ENCODE data around the gene SHISA8. TPM values are rescaled to one million over a fixed set of nuclear protein-coding genes. Genes with fewer than 3 reads are reported as not detected.

SHISA8 gene
- total and polyA plus RNA-seq, 10 of the 15 experiments (the other 5 are each of a cell fraction or from before 2014, with no cell fraction given) = 0.06 to 10.1 (median 0.25) TPM

DNA sequence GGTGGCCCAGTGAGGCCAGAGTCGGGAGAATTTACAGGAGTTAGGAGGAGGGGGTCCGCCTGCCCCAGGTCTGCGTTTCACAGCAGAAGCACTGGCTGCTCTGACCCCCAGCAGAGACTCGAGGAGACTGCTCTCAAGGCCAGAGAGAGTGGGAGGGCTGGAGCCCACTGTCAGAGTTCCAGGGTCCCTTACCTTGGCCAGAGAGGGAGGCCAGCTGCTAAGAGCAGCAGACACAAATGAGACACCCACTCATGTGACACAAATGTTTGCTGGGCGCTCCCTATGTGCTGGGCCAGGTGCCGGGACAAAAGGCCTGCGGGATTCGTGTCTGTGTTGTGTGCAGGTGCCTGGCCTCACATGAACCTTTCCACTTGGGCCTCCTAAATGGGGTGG lies 14.5 kb upstream of the SHISA8 start:
- H3K9ac ChIP-seq (ENCODE audit: control insufficient read depth, insufficient read depth, low read length) = peak overlapping the region; percentile 48; the same call in 1 of the 2 replicates
- RAD21 ChIA-PET (ENCODE audit: unreplicated experiment) = interaction anchor here (0.8 to 11.6 kb wide), 4 partner anchors 8 to 20 kb away, joined by 4 to 408 read pairs (median 36); partner anchors contain the start of genes CENPM and SMIM45
- H3K4me1 ChIP-seq (ENCODE audit: control insufficient read depth, insufficient read depth, low read length) = peaks cover 60% of the 10 kb centered on the region
- peaks cover 18% of the 10 kb centered on the region for H3K79me2 ChIP-seq (ENCODE audit: control insufficient read depth, insufficient read depth, low read length)
- H3K27ac ChIP-seq (ENCODE audit: control insufficient read depth, insufficient read depth) = peak overlapping the region; percentile 83
- H3K27me3 ChIP-seq (replicated peaks in 1 of 2; ENCODE audit: control insufficient read depth in 2 of 2, insufficient read depth in 2 of 2, low read length in 1 of 2) = no peaks in the 10 kb centered on the region
- DNase-seq (ENCODE audit: low read depth, low spot score) (no peak), FAIRE-seq (no peak), ATAC-seq (no peak)
- intact Hi-C loops (cut with micrococcal nuclease; ENCODE audit: unreplicated experiment) (no loop called here), in situ Hi-C loops (cut with MboI) (no loop called here)
- H3K36me3 ChIP-seq (ENCODE audit: control insufficient read depth in 2 of 2, insufficient read depth in 2 of 2, low read length in 1 of 2) = no peaks in the 10 kb centered on the region; a peak in 2 of 4 replicates
- POLR2A ChIA-PET = interaction anchor here (0.7 to 15.3 kb wide), 7 partner anchors 6 to 71 kb away, joined by 3 to 599 read pairs (median 6); partner anchors contain the start of genes SHISA8 and TNFRSF13C
- BruUV-seq (replicated peaks) = no TSS peak
- no peak overlapping the region for H3K4me3 ChIP-seq
- SMC1A ChIA-PET (ENCODE audit: uncharacterized antibody, unreplicated experiment) = interaction anchor here (1.1 to 15.4 kb wide), 2 partner anchors 10 to 231 kb away, joined by 3 to 321 read pairs; no protein-coding TSS in a partner anchor
- H3K9me3 ChIP-seq (replicated peaks; ENCODE audit: control insufficient read depth, insufficient read depth, low read length) = no peaks in the 10 kb centered on the region
- H2AFZ ChIP-seq (ENCODE audit: control insufficient read depth, low read depth, low read length) = peak overlapping the region; percentile 57; the same call in 1 of the 2 replicates
- no peaks in the 10 kb centered on the region for H4K20me1 ChIP-seq (ENCODE audit: control insufficient read depth, insufficient read depth)
- TF ChIP-seq ZNF207 (IDR thresholded peaks at IDR 0.05; ENCODE audit: borderline replicate concordance) (no peak), KAT2A (conservative IDR thresholded peaks at IDR 0.05; ENCODE audit: control insufficient read depth, low read depth, low read length) (no peak), BCL11A (IDR thresholded peaks at IDR 0.05; ENCODE audit: low read depth, low read length) (no peak), BHLHE40 (IDR thresholded peaks at IDR 0.05; ENCODE audit: borderline replicate concordance in 1 of 2, low read depth in 2 of 2, low read length in 1 of 2) (peak in 1 of 2 experiments; percentile 16; a peak in 1 of 4 replicates), EGR1 (IDR thresholded peaks at IDR 0.05; ENCODE audit: borderline replicate concordance in 1 of 2, low read depth in 2 of 2, low read length in 2 of 2) (0 out of 3 replicates have a peak, but pooled peaks of 1 of the 2 experiments have one; percentile 6), GATAD2B (conservative IDR thresholded peaks at IDR 0.05; ENCODE audit: low read depth) (0 out of 2 replicates have a peak, but pooled peaks have one; percentile 9), NFXL1 (IDR thresholded peaks at IDR 0.05; ENCODE audit: borderline replicate concordance) (no peak), SMARCA5 (IDR thresholded peaks at IDR 0.05) (0 out of 2 replicates have a peak, but pooled peaks have one; percentile 51), IKZF1 (conservative IDR thresholded peaks at IDR 0.05) (0 out of 2 replicates have a peak, but pooled peaks have one; percentile 15)
- TF ChIP-seq, protein P1, sequence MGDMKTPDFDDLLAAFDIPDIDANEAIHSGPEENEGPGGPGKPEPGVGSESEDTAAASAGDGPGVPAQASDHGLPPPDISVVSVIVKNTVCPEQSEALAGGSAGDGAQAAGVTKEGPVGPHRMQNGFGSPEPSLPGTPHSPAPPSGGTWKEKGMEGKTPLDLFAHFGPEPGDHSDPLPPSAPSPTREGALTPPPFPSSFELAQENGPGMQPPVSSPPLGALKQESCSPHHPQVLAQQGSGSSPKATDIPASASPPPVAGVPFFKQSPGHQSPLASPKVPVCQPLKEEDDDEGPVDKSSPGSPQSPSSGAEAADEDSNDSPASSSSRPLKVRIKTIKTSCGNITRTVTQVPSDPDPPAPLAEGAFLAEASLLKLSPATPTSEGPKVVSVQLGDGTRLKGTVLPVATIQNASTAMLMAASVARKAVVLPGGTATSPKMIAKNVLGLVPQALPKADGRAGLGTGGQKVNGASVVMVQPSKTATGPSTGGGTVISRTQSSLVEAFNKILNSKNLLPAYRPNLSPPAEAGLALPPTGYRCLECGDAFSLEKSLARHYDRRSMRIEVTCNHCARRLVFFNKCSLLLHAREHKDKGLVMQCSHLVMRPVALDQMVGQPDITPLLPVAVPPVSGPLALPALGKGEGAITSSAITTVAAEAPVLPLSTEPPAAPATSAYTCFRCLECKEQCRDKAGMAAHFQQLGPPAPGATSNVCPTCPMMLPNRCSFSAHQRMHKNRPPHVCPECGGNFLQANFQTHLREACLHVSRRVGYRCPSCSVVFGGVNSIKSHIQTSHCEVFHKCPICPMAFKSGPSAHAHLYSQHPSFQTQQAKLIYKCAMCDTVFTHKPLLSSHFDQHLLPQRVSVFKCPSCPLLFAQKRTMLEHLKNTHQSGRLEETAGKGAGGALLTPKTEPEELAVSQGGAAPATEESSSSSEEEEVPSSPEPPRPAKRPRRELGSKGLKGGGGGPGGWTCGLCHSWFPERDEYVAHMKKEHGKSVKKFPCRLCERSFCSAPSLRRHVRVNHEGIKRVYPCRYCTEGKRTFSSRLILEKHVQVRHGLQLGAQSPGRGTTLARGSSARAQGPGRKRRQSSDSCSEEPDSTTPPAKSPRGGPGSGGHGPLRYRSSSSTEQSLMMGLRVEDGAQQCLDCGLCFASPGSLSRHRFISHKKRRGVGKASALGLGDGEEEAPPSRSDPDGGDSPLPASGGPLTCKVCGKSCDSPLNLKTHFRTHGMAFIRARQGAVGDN (IDR thresholded peaks at IDR 0.05) = 0 out of 2 replicates have a peak, but pooled peaks have one; percentile 74
- WGBS (ENCODE audit: insufficient coverage, insufficient replicate concordance, low lambda C conversion rate, missing lambda C conversion rate) = 76% methylated on average over 8 of the region's 8 CpGs
- H3K4me2 ChIP-seq (ENCODE audit: control insufficient read depth, insufficient read depth) = peak overlapping the region; percentile 30
- CTCF ChIA-PET = interaction anchor here (1.3 to 11.0 kb wide), 2 partner anchors 8 to 10 kb away, joined by 5 to 234 read pairs; no protein-coding TSS in a partner anchor
